ENCODE results near the gene FGD6.

DNA sequence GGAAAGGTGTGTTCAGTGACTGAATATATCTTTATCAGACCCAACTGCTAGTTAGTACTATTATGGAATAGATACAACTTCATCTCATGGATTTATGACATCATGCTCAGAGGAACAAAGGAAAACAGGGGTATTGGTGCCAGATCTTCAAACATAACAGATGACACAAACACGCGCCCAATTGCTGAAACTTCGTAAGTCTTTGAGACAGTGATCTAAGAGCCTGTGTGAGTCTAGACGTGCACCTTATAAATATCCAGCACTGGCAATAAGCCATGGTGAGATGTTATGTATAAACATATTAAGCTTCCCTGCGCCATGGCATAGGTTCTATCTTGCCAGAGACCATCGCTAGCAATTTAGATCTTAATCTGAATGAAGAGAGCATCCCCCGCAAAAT is 101.6 kb downstream of the FGD6 start:
- TF ChIP-seq YY1 (IDR thresholded peaks at IDR 0.05; ENCODE audit: insufficient read depth, insufficient read length) (no peak), ZNF274 (IDR thresholded peaks at IDR 0.05; ENCODE audit: low read depth, low read length) (no peak)

Data from NT2/D1 (cell line).